ENCODE results near the gene KDM4B.
"Not testable (repeated sequence)": the region's sequence is repeated elsewhere in the genome, so short reads cannot be mapped to it uniquely, and the experiment has no call there.

KDM4B gene

GRCh38 chr19:4968462-4969291 is at the start of gene KDM4B:
Gene KDM4B (plus strand): TSS chr19:4969113. CDS start chr19:5032891, 63,778 bp downstream.
- peak; percentile 100 for DNase-seq (ENCODE audit: low read depth)

- DNase-seq (ENCODE audit: low read depth): no peak
Measured at GRCh38 chr19:4922530-4923275, 46.2 kb upstream of the KDM4B start.

GRCh38 chr19:4923276-4923747 is 45.6 kb upstream of the KDM4B start:
- DNase-seq (ENCODE audit: low read depth): no peak

- no peak for DNase-seq (ENCODE audit: low read depth)
Measured at GRCh38 chr19:4929186-4929585, 39.7 kb upstream of the KDM4B start.

- DNase-seq (ENCODE audit: low read depth): no peak
Measured at GRCh38 chr19:4930664-4931063, 38.2 kb upstream of the KDM4B start.

- no peak for DNase-seq (ENCODE audit: low read depth)
Measured at GRCh38 chr19:4932711-4933110, 36.2 kb upstream of the KDM4B start.

GRCh38 chr19:4933528-4933927 is 35.4 kb upstream of the KDM4B start:
- peak; percentile 53 for DNase-seq (ENCODE audit: low read depth)

GRCh38 chr19:4935444-4935843 is 33.5 kb upstream of the KDM4B start:
- DNase-seq (ENCODE audit: low read depth): no peak

GRCh38 chr19:4937060-4937459 is 31.9 kb upstream of the KDM4B start:
- DNase-seq (ENCODE audit: low read depth): no peak

GRCh38 chr19:4938461-4938860 is 30.5 kb upstream of the KDM4B start:
- not testable (repeated sequence) for DNase-seq (ENCODE audit: low read depth)

GRCh38 chr19:4939466-4939865 is 29.4 kb upstream of the KDM4B start:
- DNase-seq (ENCODE audit: low read depth): no peak

GRCh38 chr19:4941638-4942169 is 27.2 kb upstream of the KDM4B start:
- DNase-seq (ENCODE audit: low read depth): not testable (repeated sequence)

GRCh38 chr19:4950650-4951049 is 18.3 kb upstream of the KDM4B start:
- not testable (repeated sequence) for DNase-seq (ENCODE audit: low read depth)

- no peak for DNase-seq (ENCODE audit: low read depth)
Measured at GRCh38 chr19:4951656-4952055, 17.3 kb upstream of the KDM4B start.

GRCh38 chr19:4952945-4953344 is 16.0 kb upstream of the KDM4B start:
- DNase-seq (ENCODE audit: low read depth): no peak

GRCh38 chr19:4954320-4955149 is 14.4 kb upstream of the KDM4B start:
- not testable (repeated sequence) for DNase-seq (ENCODE audit: low read depth)

GRCh38 chr19:4955274-4955673 is 13.6 kb upstream of the KDM4B start:
- DNase-seq (ENCODE audit: low read depth): no peak

- no peak for DNase-seq (ENCODE audit: low read depth)
Measured at GRCh38 chr19:4957981-4958380, 10.9 kb upstream of the KDM4B start.

GRCh38 chr19:4962085-4962619 is 6.8 kb upstream of the KDM4B start:
- no peak for DNase-seq (ENCODE audit: low read depth)

GRCh38 chr19:4965061-4965460 is 3.9 kb upstream of the KDM4B start:
- DNase-seq (ENCODE audit: low read depth): no peak

- DNase-seq (ENCODE audit: low read depth): no peak
Measured at GRCh38 chr19:4966591-4966990, 2.3 kb upstream of the KDM4B start.
